Lower leg skin (tissue), 3 donors: ENCODE data around the gene DYNC1I1.

Source experiments
- CTCF ChIP-seq, 3 donors: fragments of 450-650 bp; IDR thresholded peaks; one replicate each; pipeline ENCODE4 v1.5.1; 2016; ENCODE audit warnings: antibody characterized with exemption in 3 of 3, mild to moderate bottlenecking in 3 of 3, moderate library complexity in 2 of 3
- POLR2A ChIP-seq, 2 donors: fragments of 450-650 bp; IDR thresholded peaks; one replicate each; pipeline ENCODE4 v1.6.1; 2016 to 2017; ENCODE audit warnings: antibody characterized with exemption in 2 of 2, mild to moderate bottlenecking in 1 of 2, moderate library complexity in 1 of 2

GRCh38 chr7:95824616-95825015 is 52.3 kb downstream of the DYNC1I1 start:
- no peak for TF ChIP-seq POLR2A (IDR thresholded peaks at IDR 0.05)
- no peak for TF ChIP-seq CTCF (IDR thresholded peaks at IDR 0.05)
